GM12878 (cell line): Measurements from ENCODE around the gene KRTAP10-11. TPM values are rescaled to one million over a fixed set of nuclear protein-coding genes. Genes with fewer than 3 reads are reported as not detected.

Experiments used
- ATAC-seq: fragments of 200-7000 bp; cut with Tn5 transposase; 3 replicates; pipeline ENCODE4 v1.9.1; 2020; ENCODE audit warnings: mild to moderate bottlenecking, moderate library complexity
- BruUV-seq: library from RNA; stranded (reverse); fragments of 400-500 nt; replicated peaks from 2 replicates; lab custom pipeline; 2021; lab: Mats Ljungman, UMichigan
- CTCF ChIA-PET: fragments of 300-600 bp; sonication (Branson Sonifier 250); formaldehyde crosslinking; extraction: SDS; loops from one replicate; lab custom pipeline; 2021; ENCODE audit warnings: inconsistent platforms; lab: Yijun Ruan, JAX
- POLR2A ChIA-PET: fragments of 350-600 bp; formaldehyde crosslinking; extraction: SDS; loops from one replicate; lab custom pipeline; 2021; ENCODE audit warnings: inconsistent platforms; lab: Charles Lee
- RAD21 ChIA-PET: fragments of 300-600 bp; sonication (Branson Sonifier 250); formaldehyde crosslinking; loops from one replicate; lab custom pipeline; 2023; ENCODE audit warnings: antibody characterized with exemption; ENCODE audit not compliant: unreplicated experiment; lab: Charles Lee
- SMC1A ChIA-PET: fragments of 300-600 bp; sonication (Branson Sonifier 250); formaldehyde crosslinking; loops from one replicate; lab custom pipeline; 2023; ENCODE audit not compliant: unreplicated experiment, uncharacterized antibody; lab: Charles Lee
- DNase-seq: peaks from one replicate; pipeline ENCODE4 v3.0.0-alpha.2; 2011; ENCODE audit warnings: low read depth, low spot score
- FAIRE-seq: peaks from 3 replicates; lab custom pipeline; 2011; peaks lifted over from hg19 to GRCh38; lab: Jason Lieb, UNC
- H2AFZ ChIP-seq: 2 replicates; pipeline ENCODE4 v1.6.0; 2011; ENCODE audit warnings: low read depth, low read length, control low read depth; ENCODE audit not compliant: control insufficient read depth
- H3K27ac ChIP-seq: 2 replicates; pipeline ENCODE4 v1.5.1; 2011; ENCODE audit warnings: control low read depth; ENCODE audit not compliant: control insufficient read depth, insufficient read depth
- H3K27me3 ChIP-seq, 2 experiments: replicated peaks in 1 of 2; 2 replicates each; pipeline versions ENCODE4 v1.6.0 to v1.6.1; 2011; ENCODE audit warnings: low read length in 1 of 2; ENCODE audit not compliant: control insufficient read depth in 2 of 2, insufficient read depth in 2 of 2
- H3K36me3 ChIP-seq, 2 experiments: 2 replicates each; pipeline ENCODE4 v1.5.1; 2011; ENCODE audit warnings: low read length in 1 of 2; ENCODE audit not compliant: control insufficient read depth in 2 of 2, insufficient read depth in 2 of 2
- H3K4me1 ChIP-seq: 2 replicates; pipeline ENCODE4 v1.6.1; 2011; ENCODE audit warnings: mild to moderate bottlenecking, low read length, moderate library complexity, mixed read lengths; ENCODE audit not compliant: control insufficient read depth, insufficient read depth
- H3K4me2 ChIP-seq: 2 replicates; pipeline ENCODE4 v1.6.0; 2011; ENCODE audit warnings: control low read depth; ENCODE audit not compliant: control insufficient read depth, insufficient read depth
- H3K4me3 ChIP-seq: fragments of 200-600 bp; sonication (generic); 2 replicates; pipeline ENCODE4 v1.5.1; 2016
- H3K79me2 ChIP-seq: 2 replicates; pipeline ENCODE4 v1.6.0; 2011; ENCODE audit warnings: low read length; ENCODE audit not compliant: control insufficient read depth, insufficient read depth
- H3K9ac ChIP-seq: 2 replicates; pipeline ENCODE4 v1.8.0; 2011; ENCODE audit warnings: low read length, control low read depth, mixed read lengths; ENCODE audit not compliant: control insufficient read depth, insufficient read depth
- H3K9me3 ChIP-seq: replicated peaks from 3 replicates; pipeline ENCODE4 v1.5.1; 2011; ENCODE audit warnings: mild to moderate bottlenecking, low read length; ENCODE audit not compliant: control insufficient read depth, insufficient read depth
- H4K20me1 ChIP-seq: 2 replicates; pipeline ENCODE4 v1.6.0; 2011; ENCODE audit not compliant: control insufficient read depth, insufficient read depth
- CHD1 ChIP-seq: IDR thresholded peaks from 2 replicates; pipeline ENCODE4 v1.6.1; 2012; ENCODE audit warnings: low read depth, low read length, improper control_type of control experiment
- EED ChIP-seq: sonication (generic); IDR thresholded peaks from 2 replicates; pipeline ENCODE4 v1.6.1; 2016; ENCODE audit warnings: antibody characterized with exemption, low read depth
- FOXM1 ChIP-seq: IDR thresholded peaks from 2 replicates; pipeline ENCODE4 v1.6.1; 2012; ENCODE audit warnings: low read depth, mild to moderate bottlenecking, inconsistent platforms, low read length, moderate library complexity
- NBN ChIP-seq: fragments of 450-650 bp; IDR thresholded peaks from 2 replicates; pipeline ENCODE4 v1.6.1; 2016
- PBX3 ChIP-seq: IDR thresholded peaks from 2 replicates; pipeline ENCODE4 v1.6.1; 2011; ENCODE audit warnings: mild to moderate bottlenecking, low read depth, low read length, moderate library complexity; ENCODE audit not compliant: insufficient replicate concordance
- ZNF217 ChIP-seq: fragments of 450-650 bp; IDR thresholded peaks from 2 replicates; pipeline ENCODE4 v1.6.1; 2017; ENCODE audit warnings: antibody characterized with exemption, mild to moderate bottlenecking
- ZNF592 ChIP-seq: fragments of 450-650 bp; IDR thresholded peaks from 2 replicates; pipeline ENCODE4 v1.6.1; 2017; ENCODE audit warnings: mild to moderate bottlenecking, moderate library complexity
- WGBS: methylation state at CpG from one replicate; pipeline ENCODE4 v1.1.6; 2016; ENCODE audit warnings: low lambda C conversion rate; ENCODE audit not compliant: insufficient replicate concordance, insufficient coverage; ENCODE audit errors: missing lambda C conversion rate; 5-methylcytosine and 5-hydroxymethylcytosine counted together
- in situ Hi-C: fragments of 300-500 bp; cut with MboI; formaldehyde crosslinking; loops from 9 replicates; pipeline ENCODE4 v1.14.3; 2018; ENCODE audit warnings: mixed read lengths
- intact Hi-C: fragments of 100-400 bp; cut with micrococcal nuclease; formaldehyde crosslinking; loops from one replicate; pipeline ENCODE4 v1.14.2; 2022; ENCODE audit not compliant: unreplicated experiment
- polyA plus RNA-seq, 11 experiments: library from polyadenylated mRNA; depleted of rRNA in 4 of 11; unstranded in 6 of 11; stranded (reverse) in 5 of 11; fragments of >200 nt; fragmentation: Nextera tagmentation in 4 of 11; fragmentation: Illumina TruSeq in 1 of 11; extraction: Ambion mirVana in 4 of 11; extraction: Trizol in 1 of 11; gene quantifications; 1 replicate in 1 of 11; 2 replicates in 10 of 11; pipeline versions ENCODE4 v1.2.1 to v1.2.3, GENCODE V29; 2011 to 2016; ENCODE audit warnings: inconsistent platforms in 2 of 11, missing spikeins in 2 of 11, low read depth in 1 of 11
- total RNA-seq, 4 experiments: library from RNA; depleted of rRNA in 3 of 4; stranded (reverse); fragments of >200 nt in 3 of 4; fragmentation: Illumina TruSeq in 1 of 4; extraction: Trizol in 1 of 4; gene quantifications; 2 replicates each; pipeline versions ENCODE4 v1.2.1 to v1.2.3, GENCODE V29; 2013 to 2021

KRTAP10-11 gene
- total and polyA plus RNA-seq, 10 of the 15 experiments (the other 5 are each of a cell fraction or from before 2014, with no cell fraction given): not detected

GRCh38 chr21:44632067-44632466 is 14.1 kb upstream of the KRTAP10-11 start:
- TF ChIP-seq NBN: no peak
- TF ChIP-seq ZNF217: no peak
- no peak for TF ChIP-seq EED
- TF ChIP-seq ZNF592: no peak
- no peak for TF ChIP-seq PBX3
- TF ChIP-seq FOXM1: no peak
- TF ChIP-seq CHD1: no peak
- FAIRE-seq (no peak), ATAC-seq (no peak), DNase-seq (no peak)
- no peaks in the 10 kb centered on the region for H3K36me3 ChIP-seq
- ChIA-PET RAD21 (no interaction called here), CTCF (no interaction called here), POLR2A (no interaction called here), SMC1A (no interaction called here)
- H3K4me2 ChIP-seq: no peak overlapping the region
- intact Hi-C loops (no loop called here), in situ Hi-C loops (no loop called here)
- H3K79me2 ChIP-seq: no peaks in the 10 kb centered on the region
- no peak overlapping the region for H3K4me3 ChIP-seq
- no peak overlapping the region for H3K27ac ChIP-seq
- H3K9ac ChIP-seq: no peak overlapping the region
- H3K4me1 ChIP-seq: no peaks in the 10 kb centered on the region
- 5% methylated on average over 1 of the region's 1 CpG for WGBS
- peaks cover 9% of the 10 kb centered on the region; the same call in 1 of the 3 replicates for H3K9me3 ChIP-seq
- H4K20me1 ChIP-seq: no peaks in the 10 kb centered on the region
- no TSS peak for BruUV-seq
- no peak overlapping the region for H2AFZ ChIP-seq
- no peaks in the 10 kb centered on the region for H3K27me3 ChIP-seq
